A549 treated with AZD9567 at 1 μM for 4 hours (cell line): ENCODE measurements around the gene PRAMEF1. TPM values are rescaled to one million over a fixed set of nuclear protein-coding genes. Genes with fewer than 3 reads are reported as not detected.

ENCODE experiments used
- total RNA-seq: library from RNA; stranded (reverse); fragments of 200-300 nt; extraction: Qiagen RNA extraction; gene quantifications from 5 replicates; pipeline ENCODE4 v1.2.3, GENCODE V29; 2022; ENCODE audit not compliant: insufficient read depth

PRAMEF1 gene, protein sequence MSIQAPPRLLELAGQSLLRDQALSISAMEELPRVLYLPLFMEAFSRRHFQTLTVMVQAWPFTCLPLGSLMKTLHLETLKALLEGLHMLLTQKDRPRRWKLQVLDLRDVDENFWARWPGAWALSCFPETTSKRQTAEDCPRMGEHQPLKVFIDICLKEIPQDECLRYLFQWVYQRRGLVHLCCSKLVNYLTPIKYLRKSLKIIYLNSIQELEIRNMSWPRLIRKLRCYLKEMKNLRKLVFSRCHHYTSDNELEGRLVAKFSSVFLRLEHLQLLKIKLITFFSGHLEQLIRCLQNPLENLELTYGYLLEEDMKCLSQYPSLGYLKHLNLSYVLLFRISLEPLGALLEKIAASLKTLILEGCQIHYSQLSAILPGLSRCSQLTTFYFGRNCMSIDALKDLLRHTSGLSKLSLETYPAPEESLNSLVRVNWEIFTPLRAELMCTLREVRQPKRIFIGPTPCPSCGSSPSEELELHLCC
- 0.03 TPM in 1 of 5 replicates, not detected in the others for total RNA-seq

DNA sequence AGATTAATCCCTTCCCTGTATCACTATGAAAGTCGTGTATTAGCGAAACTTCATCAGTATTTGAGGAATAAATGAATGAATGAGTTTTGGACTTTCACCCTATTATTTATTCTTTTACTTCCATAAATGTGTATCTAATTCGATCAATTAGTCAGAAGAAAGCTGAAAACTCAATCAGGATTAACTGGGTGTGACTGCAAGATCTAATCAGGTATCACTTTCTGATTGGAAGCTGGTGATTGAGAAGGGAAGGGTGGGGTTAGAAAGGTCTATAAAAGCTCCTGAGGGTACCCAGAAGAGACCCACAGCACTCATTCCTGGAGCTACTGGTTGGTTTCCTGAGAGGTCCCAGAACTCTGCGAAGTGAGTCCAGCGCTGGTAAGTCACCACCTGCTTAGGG is at the start of gene PRAMEF1:
TSS of gene PRAMEF1 (plus strand) at position 301 of the 400 bp plus-strand sequence. CDS start 1,831 bp downstream, outside the sequence.

DNA sequence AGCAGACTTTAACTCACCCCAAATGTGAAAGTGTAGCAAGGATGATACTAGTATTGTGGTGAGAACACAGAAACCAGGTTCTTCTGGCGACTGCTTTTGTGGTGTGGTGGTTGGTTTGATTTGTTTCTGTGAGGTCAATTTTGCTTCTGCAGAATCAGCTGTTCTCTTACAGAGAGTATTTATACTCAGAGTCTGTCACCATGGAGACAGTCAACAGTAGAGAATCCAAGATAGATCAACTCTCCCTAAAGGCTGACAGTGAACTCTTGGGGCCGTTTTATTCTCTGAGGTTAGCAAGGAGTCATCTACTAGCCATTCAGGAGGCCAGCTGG is 45.2 kb upstream of the PRAMEF1 start, which contains the start of gene CFAP107:
TSS of gene CFAP107 (plus strand) at position 209 of the 332 bp plus-strand sequence. CDS start 231 bp downstream, outside the sequence.

DNA sequence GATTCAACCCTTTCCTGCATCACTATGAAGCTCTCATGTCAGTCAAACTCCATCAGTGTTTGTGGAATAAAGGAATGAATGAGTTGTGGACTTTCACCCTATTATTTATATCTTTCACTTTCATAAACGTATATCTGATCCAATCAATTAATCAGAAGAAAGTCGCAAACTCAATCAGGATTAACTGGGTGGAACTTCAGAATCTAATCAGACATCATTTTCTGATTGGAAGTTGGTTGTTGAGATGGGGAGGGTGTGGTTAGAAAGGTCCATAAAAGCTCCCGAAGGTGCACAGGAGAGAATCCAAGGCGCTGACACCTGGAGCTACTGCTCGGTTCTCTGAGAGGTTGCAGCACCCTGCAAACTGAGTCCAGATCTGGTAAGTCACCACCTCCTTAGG is 17.8 kb upstream of the PRAMEF1 start, which contains the start of gene PRAMEF12:
TSS of gene PRAMEF12 (plus strand) at position 301 of the 400 bp plus-strand sequence. CDS start 1,130 bp downstream, outside the sequence.

DNA sequence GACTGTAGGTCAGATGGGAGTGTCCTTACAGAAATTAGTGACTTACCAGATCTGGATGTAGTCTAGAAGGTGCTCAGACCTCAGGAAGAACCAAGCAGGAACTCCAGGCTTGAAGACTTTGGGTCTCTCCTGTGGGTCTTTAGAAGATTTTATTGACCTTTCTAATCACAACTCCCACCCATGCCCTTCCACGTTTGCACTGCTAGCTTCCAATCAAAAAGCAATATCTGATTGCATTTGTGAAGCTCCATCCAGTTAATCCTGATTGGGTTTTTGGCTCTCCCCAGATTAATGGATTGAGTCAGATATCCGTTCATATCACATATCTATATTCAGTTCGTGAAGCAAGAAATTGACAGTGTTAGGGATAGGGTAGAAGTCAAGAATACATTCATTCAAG is 40.1 kb downstream of the PRAMEF1 start, which contains the start of gene PRAMEF11:
TSS of gene PRAMEF11 (minus strand) at position 101 of the 400 bp plus-strand sequence. CDS start 2,621 bp downstream, outside the sequence.

Other genes with a start within 250 kb of the PRAMEF1 start
- gene DHRS3, start 173.2 kb upstream of the PRAMEF1 start, total RNA-seq, result 39.8 to 47.0 TPM (median 44.2 TPM) in 5 replicates
- not detected in 5 replicates for gene AADACL4, start 147.3 kb upstream of the PRAMEF1 start, total RNA-seq
- gene AADACL3, start 75.3 kb upstream of the PRAMEF1 start, total RNA-seq, result not detected in 5 replicates
- not detected in 5 replicates for gene CFAP107, start 45.2 kb upstream of the PRAMEF1 start, total RNA-seq
- gene PRAMEF12, start 17.7 kb upstream of the PRAMEF1 start, total RNA-seq, result 0.06 TPM in 1 of 5 replicates, not detected in the others
- gene PRAMEF11, start 40.0 kb downstream of the PRAMEF1 start, total RNA-seq, result not detected in 5 replicates
- not detected in 5 replicates for gene HNRNPCL1, start 57.3 kb downstream of the PRAMEF1 start, total RNA-seq
- gene PRAMEF2, start 65.7 kb downstream of the PRAMEF1 start, total RNA-seq, result 0.05 to 0.12 TPM in 2 of 5 replicates, not detected in the others
- not detected in 5 replicates for gene PRAMEF4, start 94.8 kb downstream of the PRAMEF1 start, total RNA-seq
- not detected in 5 replicates for gene PRAMEF10, start 106.9 kb downstream of the PRAMEF1 start, total RNA-seq
- gene PRAMEF7, start 125.2 kb downstream of the PRAMEF1 start, total RNA-seq, result 0.05 TPM in 1 of 5 replicates, not detected in the others
- gene PRAMEF6, start 156.2 kb downstream of the PRAMEF1 start, total RNA-seq, result not detected in 5 replicates